Liver (tissue), 9 donors: ENCODE measurements around the gene NHP2. TPM values are rescaled to one million over a fixed set of nuclear protein-coding genes. Genes with fewer than 3 reads are reported as not detected.

ENCODE experiments used
- DNase-seq: peaks from one replicate; pipeline ENCODE4 v3.0.0-alpha.2; 2017; ENCODE audit warnings: low spot score
- H3K27ac ChIP-seq, 2 donors: one replicate each; pipeline ENCODE4 v1.7.0; 2013; ENCODE audit warnings: inconsistent platforms in 2 of 2, low read length in 2 of 2, control low read depth in 1 of 2, low read depth in 1 of 2, mild to moderate bottlenecking in 1 of 2
- H3K27me3 ChIP-seq, 4 donors: one replicate each; pipeline versions ENCODE4 v1.6.1 to v1.7.0; 2013; ENCODE audit warnings: low read length in 3 of 4, inconsistent platforms in 1 of 4, mild to moderate bottlenecking in 1 of 4, moderate library complexity in 1 of 4; ENCODE audit not compliant: control insufficient read depth in 4 of 4, insufficient read depth in 4 of 4
- H3K36me3 ChIP-seq, 4 donors: one replicate each; pipeline versions ENCODE4 v1.6.1 to v1.7.0; 2013; ENCODE audit warnings: low read length in 3 of 4, mild to moderate bottlenecking in 3 of 4, low read depth in 1 of 4, moderate library complexity in 1 of 4; ENCODE audit not compliant: control insufficient read depth in 4 of 4, insufficient read depth in 3 of 4
- H3K4me1 ChIP-seq, 4 donors: one replicate each; pipeline versions ENCODE4 v1.6.1 to v1.7.0; 2013; ENCODE audit warnings: low read length in 3 of 4, mild to moderate bottlenecking in 3 of 4, moderate library complexity in 1 of 4; ENCODE audit not compliant: control insufficient read depth in 4 of 4, insufficient read depth in 4 of 4
- H3K4me3 ChIP-seq, 3 donors: one replicate each; pipeline versions ENCODE4 v1.6.1 to v1.7.0; 2013; ENCODE audit warnings: low read length in 3 of 3, control low read depth in 1 of 3, low read depth in 1 of 3, mild to moderate bottlenecking in 1 of 3
- H3K9ac ChIP-seq, 2 donors: one replicate each; pipeline ENCODE4 v1.7.0; 2013; ENCODE audit warnings: low read length in 2 of 2, mild to moderate bottlenecking in 2 of 2, moderate library complexity in 2 of 2, control low read depth in 1 of 2, low read depth in 1 of 2
- H3K9me3 ChIP-seq, 4 donors: one replicate each; pipeline versions ENCODE4 v1.6.1 to v1.7.0; 2013; ENCODE audit warnings: low read length in 3 of 4; ENCODE audit not compliant: control insufficient read depth in 4 of 4
- ATF3 ChIP-seq: IDR thresholded peaks from 2 replicates; pipeline ENCODE4 v1.6.1; 2016; ENCODE audit warnings: antibody characterized with exemption
- CTCF ChIP-seq: fragments of 150-350 bp; IDR thresholded peaks from 2 replicates; pipeline ENCODE4 v1.5.1; 2017; ENCODE audit warnings: improper control_type of control experiment, low read depth, low read length; ENCODE audit not compliant: missing input control
- EGR1 ChIP-seq, 2 donors: IDR thresholded peaks; 2 replicates each; pipeline ENCODE4 v1.6.1; 2016 to 2018; ENCODE audit warnings: antibody characterized with exemption in 2 of 2, low read depth in 2 of 2
- FOXA1 ChIP-seq: IDR thresholded peaks from 2 replicates; pipeline ENCODE4 v1.6.1; 2016; ENCODE audit warnings: antibody characterized with exemption
- FOXA2 ChIP-seq: IDR thresholded peaks from 2 replicates; pipeline ENCODE4 v1.6.1; 2016; ENCODE audit warnings: antibody characterized with exemption
- GABPA ChIP-seq, 2 donors: IDR thresholded peaks in 1 of 2; conservative IDR thresholded peaks in 1 of 2; 2 replicates each; pipeline ENCODE4 v1.6.1; 2016; ENCODE audit warnings: antibody characterized with exemption in 2 of 2, mild to moderate bottlenecking in 1 of 2, moderate library complexity in 1 of 2
- HNF4A ChIP-seq, 2 donors: conservative IDR thresholded peaks; 2 replicates each; pipeline ENCODE4 v1.6.1; 2016; ENCODE audit warnings: antibody characterized with exemption in 2 of 2, mild to moderate bottlenecking in 2 of 2
- HNF4G ChIP-seq: IDR thresholded peaks from 2 replicates; pipeline ENCODE4 v1.6.1; 2016; ENCODE audit warnings: antibody characterized with exemption
- JUND ChIP-seq, 2 donors: IDR thresholded peaks; 2 replicates each; pipeline ENCODE4 v1.6.1; 2016; ENCODE audit warnings: antibody characterized with exemption in 2 of 2
- MAX ChIP-seq: IDR thresholded peaks from 2 replicates; pipeline ENCODE4 v1.6.1; 2016; ENCODE audit warnings: antibody characterized with exemption
- NR2F2 ChIP-seq: IDR thresholded peaks from 2 replicates; pipeline ENCODE4 v1.6.1; 2016; ENCODE audit warnings: antibody characterized with exemption
- RAD21 ChIP-seq, 2 donors: IDR thresholded peaks; 2 replicates each; pipeline ENCODE4 v1.6.1; 2016; ENCODE audit warnings: antibody characterized with exemption in 2 of 2, mild to moderate bottlenecking in 2 of 2
- REST ChIP-seq: IDR thresholded peaks from 2 replicates; pipeline ENCODE4 v1.6.1; 2016; ENCODE audit warnings: antibody characterized with exemption, mild to moderate bottlenecking
- RXRA ChIP-seq, 2 donors: IDR thresholded peaks; 2 replicates each; pipeline ENCODE4 v1.6.1; 2017 to 2018; ENCODE audit warnings: antibody characterized with exemption in 2 of 2, mild to moderate bottlenecking in 1 of 2
- SP1 ChIP-seq: IDR thresholded peaks from 2 replicates; pipeline ENCODE4 v1.6.1; 2018; ENCODE audit warnings: antibody characterized with exemption, mild to moderate bottlenecking
- TAF1 ChIP-seq: conservative IDR thresholded peaks from 2 replicates; pipeline ENCODE4 v1.6.1; 2016; ENCODE audit warnings: antibody characterized with exemption, mild to moderate bottlenecking
- YY1 ChIP-seq: IDR thresholded peaks from 2 replicates; pipeline ENCODE4 v1.6.1; 2016; ENCODE audit warnings: antibody characterized with exemption, mild to moderate bottlenecking
- ZBTB33 ChIP-seq: IDR thresholded peaks from 2 replicates; pipeline ENCODE4 v1.6.1; 2016; ENCODE audit warnings: antibody characterized with exemption
- WGBS: extraction: QIAGEN DNeasy Blood & Tissue Kit; methylation state at CpG from one replicate; pipeline ENCODE4 v1.1.7; 2013; 5-methylcytosine and 5-hydroxymethylcytosine counted together
- polyA plus RNA-seq, 2 donors: library from polyadenylated mRNA; stranded (reverse) in 1 of 2; unstranded in 1 of 2; fragments of 200-250 nt in 1 of 2; fragments of >200 nt in 1 of 2; fragmentation: Nextera tagmentation in 1 of 2; extraction: Ambion mirVana in 1 of 2; gene quantifications; one replicate each; pipeline versions ENCODE4 v1.2.1 to v1.2.3, GENCODE V29; 2013 to 2015
- total RNA-seq, 2 donors: library from RNA; depleted of rRNA; stranded (reverse); fragments of >200 nt; gene quantifications; one replicate each; pipeline ENCODE4 v1.2.3, GENCODE V29; 2014
- donor health status: healthy.
- donor health status: healthy.
- donor health status: healthy.
- donor health status: healthy.
- donor health status: healthy.

Gene NHP2
- total and polyA plus RNA-seq, 4 donors, result 44.1 to 124 (median 62.6) TPM

GRCh38 chr5:178192244-178192643 is 38.6 kb upstream of the NHP2 start:
- H3K4me1 ChIP-seq, result peaks cover 4 to 17% (median 6%) of the 10 kb centered on the region in 4 donors
- no peak for DNase-seq
- H3K9ac ChIP-seq, result no peak overlapping the region
- no peaks in the 10 kb centered on the region for H3K27me3 ChIP-seq
- H3K36me3 ChIP-seq, result no peaks in the 10 kb centered on the region
- peak; percentile 65 to 90 for TF ChIP-seq RXRA (IDR thresholded peaks at IDR 0.05)
- TF ChIP-seq MAX, result peak; percentile 76
- TF ChIP-seq REST, result peak; percentile 31
- no peak for TF ChIP-seq ATF3
- no peak for TF ChIP-seq FOXA1
- no peak for TF ChIP-seq HNF4G
- no peak for TF ChIP-seq NR2F2
- TF ChIP-seq HNF4A (conservative IDR thresholded peaks at IDR 0.05), result peak; percentile 44 to 77
- peak; percentile 26 for TF ChIP-seq YY1
- TF ChIP-seq JUND (IDR thresholded peaks at IDR 0.05), result peak in 1 of 2 donors; percentile 55
- peak; percentile 26 for TF ChIP-seq FOXA2
- peak; percentile 60 for TF ChIP-seq ZBTB33
- peak; percentile 55 for TF ChIP-seq SP1
- peak; percentile 95 to 96 for TF ChIP-seq EGR1 (IDR thresholded peaks at IDR 0.05; ENCODE audit: low read depth in 2 of 2)
- peak in 1 of 2 donors; percentile 53 for TF ChIP-seq GABPA (IDR thresholded peaks at IDR 0.05 in 1 of 2, conservative IDR thresholded peaks at IDR 0.05 in 1 of 2)
- TF ChIP-seq CTCF, result no peak
- peak in 1 of 2 donors; percentile 7 for TF ChIP-seq RAD21 (IDR thresholded peaks at IDR 0.05)
- TF ChIP-seq TAF1, result no peak
- 29% methylated on average over 2 of the region's 2 CpGs for WGBS
- no peak overlapping the region for H3K4me3 ChIP-seq
- no peak overlapping the region for H3K27ac ChIP-seq
- no peaks in the 10 kb centered on the region for H3K9me3 ChIP-seq
